OCI-LY7 (cell line): ENCODE data around the gene NSUN7.

Experiments
- CTCF ChIP-seq: fragments of 200-600 bp; sonication (generic); conservative IDR thresholded peaks from 2 replicates; pipeline ENCODE4 v1.5.1; 2014; ENCODE audit warnings: mild to moderate bottlenecking, antibody characterized with exemption, low read length, moderate library complexity, mixed read lengths
- EZH2phosphoT487 ChIP-seq: fragments of 200-600 bp; sonication (generic); IDR thresholded peaks from 2 replicates; pipeline ENCODE4 v1.6.1; 2018; ENCODE audit warnings: low read depth, borderline replicate concordance, mild to moderate bottlenecking, mixed run types, antibody characterized with exemption, low read length, moderate library complexity, mixed read lengths

DNA sequence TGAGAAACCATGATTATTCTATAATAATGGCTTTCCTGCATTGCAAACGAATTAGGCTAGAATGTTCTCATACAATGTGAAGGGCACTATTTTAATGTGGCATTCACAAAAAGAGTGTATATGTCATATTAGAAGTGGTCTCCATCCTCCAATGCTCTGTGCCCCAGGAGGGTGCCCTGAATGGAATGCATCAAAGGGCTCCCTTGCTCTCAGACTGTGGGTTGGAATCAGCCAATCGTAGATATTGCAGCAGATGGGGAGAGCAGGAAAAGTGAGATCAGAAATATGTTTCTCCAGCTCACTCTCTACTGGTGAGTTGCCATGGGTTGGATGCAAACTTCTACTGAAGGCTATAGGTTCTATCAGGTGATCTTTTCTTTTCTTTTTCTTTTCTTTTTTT, 11.9 kb upstream of the NSUN7 start:
- TF ChIP-seq CTCF (no peak), EZH2phosphoT487 (no peak)
